Thoracic aorta (tissue), 2 donors: ENCODE results near the gene OGT. TPM values are rescaled to one million over a fixed set of nuclear protein-coding genes. Genes with fewer than 3 reads are reported as not detected.
"Not testable (repeated sequence)": the region's sequence is repeated elsewhere in the genome, so short reads cannot be mapped to it uniquely, and the experiment has no call there.

Experiments used
- ATAC-seq: fragments of 150-250 bp; one replicate; pipeline ENCODE4 v1.8.0; 2017; ENCODE audit warnings: low read depth; ENCODE audit not compliant: insufficient number of reproducible peaks, low FRiP score
- DNase-seq: peaks from one replicate; pipeline ENCODE4 v3.0.0-alpha.2; 2020; ENCODE audit warnings: low spot score
- H3K27ac ChIP-seq, 2 donors: fragments of 200-600 bp; sonication (generic); 1 replicate in 1 of 2; 2 replicates in 1 of 2; pipeline ENCODE4 v1.5.1; 2016; ENCODE audit warnings: mild to moderate bottlenecking in 2 of 2, moderate library complexity in 2 of 2
- H3K27me3 ChIP-seq: fragments of 200-600 bp; sonication (generic); replicated peaks from 2 replicates; pipeline ENCODE4 v1.6.0; 2016; ENCODE audit warnings: mild to moderate bottlenecking; ENCODE audit not compliant: insufficient read depth
- H3K36me3 ChIP-seq: fragments of 200-600 bp; sonication (generic); one replicate; pipeline ENCODE4 v1.5.1; 2016
- H3K4me1 ChIP-seq, 2 donors: fragments of 200-600 bp; sonication (generic); 1 replicate in 1 of 2; 2 replicates in 1 of 2; pipeline versions ENCODE4 v1.5.1 to v1.6.0; 2016; ENCODE audit warnings: low read depth in 2 of 2, mild to moderate bottlenecking in 1 of 2; ENCODE audit not compliant: control insufficient read depth in 1 of 2
- H3K4me3 ChIP-seq: fragments of 200-600 bp; sonication (generic); 2 replicates; pipeline ENCODE4 v1.5.1; 2016; ENCODE audit warnings: mild to moderate bottlenecking
- H3K9me3 ChIP-seq: fragments of 200-600 bp; sonication (generic); 2 replicates; pipeline ENCODE4 v1.5.1; 2016
- CTCF ChIP-seq: fragments of 200-600 bp; sonication (generic); IDR thresholded peaks from one replicate; pipeline ENCODE4 v1.5.1; 2019; ENCODE audit warnings: antibody characterized with exemption
- total RNA-seq, 2 donors: library from RNA; depleted of rRNA; stranded (reverse); fragments of >200 nt; gene quantifications; one replicate each; pipeline versions ENCODE4 v1.1.0 to v1.2.3, GENCODE V29; 2016

The OGT gene
- total RNA-seq, 2 donors from 2014 or later, result 196 to 258 TPM

DNA sequence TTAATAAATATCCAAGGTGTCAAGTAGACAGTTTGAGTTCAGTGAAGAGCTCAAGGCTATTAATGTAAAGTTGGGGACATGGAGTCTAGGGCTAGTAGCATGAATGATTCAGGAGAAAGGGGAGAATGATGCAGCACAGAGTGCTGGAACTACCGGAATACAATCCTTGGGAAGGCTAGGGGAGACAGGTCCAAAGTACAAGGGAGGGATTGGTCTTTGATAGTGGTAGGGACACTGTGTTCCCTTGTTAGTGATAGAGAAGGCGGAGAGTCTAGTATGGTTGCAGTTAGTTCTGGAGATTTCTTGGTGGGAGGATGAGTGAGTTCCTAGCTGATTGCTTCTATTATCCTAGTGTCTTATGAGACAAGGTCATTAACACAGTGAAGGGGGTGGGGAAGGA is 54.0 kb downstream of the OGT start:
- Histone ChIP-seq H3K27ac (no peak overlapping the region), H3K36me3 (no peaks in the 10 kb centered on the region), H3K27me3 (no peaks in the 10 kb centered on the region), H3K4me1 (no peaks in the 10 kb centered on the region), H3K4me3 (no peak overlapping the region), H3K9me3 (no peaks in the 10 kb centered on the region)
- ATAC-seq, result no peak
- DNase-seq, result no peak
- no peak for TF ChIP-seq CTCF

- ATAC-seq, DNase-seq: not testable (repeated sequence)
Observed at GRCh38 chrX:71593210-71593609, 60.3 kb downstream of the OGT start.

DNA sequence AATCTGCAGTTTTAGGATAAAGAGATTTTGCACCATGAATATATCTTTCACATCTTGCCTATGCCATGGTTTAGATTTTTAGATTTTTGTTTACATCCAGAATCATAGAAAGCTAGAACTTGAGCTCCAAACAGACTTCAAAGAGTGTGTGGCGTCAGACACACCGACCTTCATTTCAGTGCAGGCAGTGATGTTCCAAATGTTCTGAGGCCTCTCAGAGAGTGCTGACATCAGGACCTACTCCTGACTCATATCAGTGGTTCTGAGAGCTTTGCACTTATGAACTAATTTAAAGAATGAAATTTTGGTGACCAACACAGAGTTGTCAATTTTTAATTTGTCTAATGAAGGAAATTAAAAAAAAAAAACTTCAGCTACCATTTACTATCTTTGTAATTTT is 67.1 kb downstream of the OGT start:
- TF ChIP-seq CTCF, result no peak
- H3K4me1 ChIP-seq, result no peaks in the 10 kb centered on the region
- no peak for DNase-seq
- no peak for ATAC-seq
- H3K27me3 ChIP-seq, result no peaks in the 10 kb centered on the region
- no peak overlapping the region for H3K27ac ChIP-seq
- peaks cover under 1% of the 10 kb centered on the region for H3K36me3 ChIP-seq
- H3K4me3 ChIP-seq, result no peak overlapping the region
- H3K9me3 ChIP-seq, result no peaks in the 10 kb centered on the region

More at GRCh38 chrX:71593210-71593609, 60.3 kb downstream of the OGT start:
- not testable (repeated sequence) for H3K9me3 ChIP-seq, H3K4me1 ChIP-seq, H3K4me3 ChIP-seq, H3K36me3 ChIP-seq, H3K27ac ChIP-seq, H3K27me3 ChIP-seq

DNA sequence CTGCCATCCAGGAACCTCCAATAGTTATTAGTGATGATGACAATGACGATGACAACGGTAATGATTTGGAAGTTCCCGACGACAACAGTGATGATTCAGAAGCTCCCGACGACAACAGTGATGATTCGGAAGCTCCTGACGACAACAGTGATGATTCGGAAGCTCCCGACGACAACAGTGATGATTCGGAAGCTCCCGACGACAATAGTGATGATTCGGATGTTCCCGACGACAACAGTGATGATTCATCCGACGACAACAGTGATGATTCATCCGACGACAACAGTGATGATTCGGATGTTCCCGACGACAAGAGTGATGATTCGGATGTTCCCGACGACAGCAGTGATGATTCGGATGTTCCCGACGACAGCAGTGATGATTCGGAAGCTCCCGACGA is 70.7 kb downstream of the OGT start:
- H3K27me3 ChIP-seq, result no peaks in the 10 kb centered on the region
- no peak for DNase-seq
- H3K36me3 ChIP-seq, result peaks cover 10% of the 10 kb centered on the region

DNA sequence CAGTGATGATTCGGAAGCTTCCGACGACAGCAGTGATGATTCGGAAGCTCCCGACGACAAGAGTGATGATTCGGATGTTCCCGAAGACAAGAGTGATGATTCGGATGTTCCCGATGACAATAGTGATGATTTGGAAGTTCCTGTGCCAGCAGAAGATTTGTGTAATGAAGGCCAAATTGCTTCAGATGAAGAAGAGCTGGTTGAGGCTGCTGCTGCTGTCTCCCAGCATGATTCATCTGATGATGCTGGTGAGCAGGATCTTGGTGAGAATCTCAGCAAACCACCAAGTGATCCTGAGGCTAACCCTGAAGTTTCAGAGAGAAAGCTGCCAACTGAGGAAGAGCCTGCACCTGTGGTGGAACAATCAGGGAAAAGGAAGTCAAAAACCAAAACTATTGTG is 71.2 kb downstream of the OGT start:
- no peaks in the 10 kb centered on the region for H3K27me3 ChIP-seq
- H3K4me3 ChIP-seq, result no peak overlapping the region
- H3K36me3 ChIP-seq, result peaks cover 15% of the 10 kb centered on the region
- H3K4me1 ChIP-seq, result no peaks in the 10 kb centered on the region
- H3K9me3 ChIP-seq, result no peaks in the 10 kb centered on the region
- DNase-seq (no peak), ATAC-seq (no peak)
- TF ChIP-seq CTCF, result no peak
- H3K27ac ChIP-seq, result no peak overlapping the region

More for the DNA sequence above, 70.7 kb downstream of the OGT start:
- TF ChIP-seq CTCF, result no peak
- no peak for ATAC-seq
- Histone ChIP-seq H3K4me3 (no peak overlapping the region), H3K9me3 (no peaks in the 10 kb centered on the region), H3K4me1 (no peaks in the 10 kb centered on the region), H3K27ac (no peak overlapping the region)

DNA sequence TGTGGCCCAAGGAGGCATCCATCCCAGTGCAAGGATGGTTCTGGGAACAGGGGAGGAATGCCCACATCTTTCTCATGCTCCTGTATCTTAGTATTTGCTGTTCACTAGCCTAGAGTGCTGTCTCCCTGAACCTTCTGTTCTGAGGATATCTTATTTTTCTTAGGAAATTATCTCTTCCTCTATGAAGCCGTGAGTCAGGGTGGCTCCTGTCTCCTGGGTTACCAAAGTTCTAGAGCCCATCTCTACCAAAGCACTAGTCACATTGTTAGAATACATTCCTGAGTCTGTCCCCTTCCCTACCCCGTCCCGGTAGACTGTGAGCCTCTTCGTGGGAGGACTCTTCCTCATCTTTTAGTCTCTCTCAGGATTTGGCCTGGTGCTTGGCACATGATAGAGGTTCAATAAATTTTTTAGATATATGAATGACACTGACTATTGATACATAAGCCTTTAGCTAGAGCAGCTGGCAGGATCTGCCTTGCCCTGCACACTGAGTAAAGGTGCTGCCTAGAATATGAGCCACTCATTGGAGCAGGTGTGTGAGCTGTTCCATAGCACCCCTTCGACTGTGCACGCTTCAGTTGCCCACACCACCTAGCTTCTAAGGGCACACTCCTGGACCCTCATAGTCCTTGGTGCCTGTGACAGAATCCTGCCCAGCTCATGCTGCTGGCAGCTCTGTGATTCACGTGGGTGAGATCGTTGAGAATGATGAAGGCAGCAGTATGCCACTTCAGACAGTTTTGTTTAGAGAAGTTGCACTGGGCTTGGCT is 72.1 kb downstream of the OGT start:
- Histone ChIP-seq H3K4me3 (no peak overlapping the region), H3K27me3 (no peaks in the 10 kb centered on the region), H3K9me3 (no peaks in the 10 kb centered on the region), H3K27ac (no peak overlapping the region), H3K36me3 (peaks cover 21% of the 10 kb centered on the region), H3K4me1 (no peaks in the 10 kb centered on the region)
- ATAC-seq (no peak), DNase-seq (no peak)
- TF ChIP-seq CTCF, result no peak
